Right ventricle myocardium superior (tissue), 1 donor: ENCODE measurements around the gene MRPL48. TPM values are rescaled to one million over a fixed set of nuclear protein-coding genes. Genes with fewer than 3 reads are reported as not detected.

Source experiments
- total RNA-seq: library from RNA; stranded (reverse); fragmentation: NEBNext Ultra II Directional; extraction: Animal tissue kit (Norgen Biotek cat#: 25700); gene quantifications from one replicate; pipeline ENCODE4 v1.2.1, GENCODE V29; 2021
- donor health status: DM: no; HTN: yes; CAD: no; lungs with severe emphysema.

Gene MRPL48
- total RNA-seq, 1 donor from 2014 or later: 45.4 TPM

Other genes starting within 250 kb of the MRPL48 start
- gene FAM168A, start 189.8 kb upstream of the MRPL48 start, total RNA-seq: 25.6 TPM
- gene PLEKHB1, start 141.3 kb upstream of the MRPL48 start, total RNA-seq: 13.7 TPM
- gene RAB6A, start 26.8 kb upstream of the MRPL48 start, total RNA-seq: 97.8 TPM
- 46.5 TPM for gene COA4, start 89.0 kb downstream of the MRPL48 start, total RNA-seq
- gene PAAF1, start 89.1 kb downstream of the MRPL48 start, total RNA-seq: 11.3 TPM
- gene DNAJB13, start 163.2 kb downstream of the MRPL48 start, total RNA-seq: not detected
- gene UCP2, start 195.0 kb downstream of the MRPL48 start, total RNA-seq: 25.8 TPM
- gene UCP3, start 221.2 kb downstream of the MRPL48 start, total RNA-seq: 17.2 TPM